Transverse colon (tissue), 4 donors: ENCODE data around the gene SFMBT1. TPM values are rescaled to one million over a fixed set of nuclear protein-coding genes. Genes with fewer than 3 reads are reported as not detected.

ENCODE experiments used
- DNase-seq: peaks from one replicate; pipeline ENCODE4 v3.0.0-alpha.2; 2019
- H3K27ac ChIP-seq, 4 donors: fragments of 200-600 bp; sonication (generic); 2 replicates each; pipeline ENCODE4 v1.5.1; 2016 to 2018; ENCODE audit warnings: inconsistent platforms in 4 of 4
- H3K27me3 ChIP-seq: fragments of 200-600 bp; sonication (generic); 2 replicates; pipeline ENCODE4 v1.5.1; 2017; ENCODE audit warnings: inconsistent platforms
- H3K36me3 ChIP-seq, 4 donors: fragments of 200-600 bp; sonication (generic); 2 replicates each; pipeline ENCODE4 v1.5.1; 2017 to 2019; ENCODE audit warnings: inconsistent platforms in 4 of 4
- H3K4me1 ChIP-seq, 4 donors: fragments of 200-600 bp; sonication (generic); 2 replicates each; pipeline ENCODE4 v1.5.1; 2017 to 2020; ENCODE audit warnings: inconsistent platforms in 4 of 4
- H3K4me3 ChIP-seq, 4 donors: fragments of 200-600 bp; sonication (generic); 1 replicate in 1 of 4; 2 replicates in 3 of 4; pipeline versions ENCODE4 v1.5.1 to v1.6.1; 2017 to 2019; ENCODE audit warnings: inconsistent platforms in 4 of 4
- H3K9me3 ChIP-seq, 2 donors: fragments of 200-600 bp; sonication (generic); 2 replicates each; pipeline ENCODE4 v1.5.1; 2017 to 2019; ENCODE audit warnings: inconsistent platforms in 2 of 2
- CTCF ChIP-seq, 5 experiments: fragments of 200-600 bp in 3 of 5; fragments of 450-650 bp in 2 of 5; sonication (generic) in 3 of 5; IDR thresholded peaks; 1 replicate in 2 of 5; 2 replicates in 3 of 5; pipeline ENCODE4 v1.5.1; 2016 to 2017; ENCODE audit warnings: antibody characterized with exemption in 5 of 5, inconsistent platforms in 3 of 5, mild to moderate bottlenecking in 2 of 5, moderate library complexity in 1 of 5
- EP300 ChIP-seq: sonication (generic); formaldehyde crosslinking; IDR thresholded peaks from one replicate; pipeline ENCODE4 v1.6.1; 2017; ENCODE audit warnings: antibody characterized with exemption, low read depth
- POLR2A ChIP-seq: fragments of 450-650 bp; IDR thresholded peaks from one replicate; pipeline ENCODE4 v1.6.1; 2016; ENCODE audit warnings: antibody characterized with exemption, mild to moderate bottlenecking, moderate library complexity
- POLR2AphosphoS5 ChIP-seq, 3 donors: sonication (generic); formaldehyde crosslinking; IDR thresholded peaks; one replicate each; pipeline ENCODE4 v1.6.1; 2016; ENCODE audit warnings: antibody characterized with exemption in 3 of 3
- WGBS, 2 donors: methylation state at CpG; one replicate each; pipeline ENCODE4 v1.1.5; 2018; ENCODE audit warnings: low coverage in 1 of 2; 5-methylcytosine and 5-hydroxymethylcytosine counted together
- in situ Hi-C, 4 donors: fragments of 200-750 bp; cut with MboI; loops; one replicate each; pipeline versions ENCODE4 v1.15.0 to v1.15.1; 2017; ENCODE audit warnings: low sequenced_read_pairs in 3 of 4, low pct_ligation_motif_present in 1 of 4, low pct_unique_long_range_greater_than_20kb in 1 of 4
- intact Hi-C: fragments of 100-400 bp; cut with DNase I; formaldehyde crosslinking; loops from one replicate; pipeline ENCODE4 v1.15.1; 2023; ENCODE audit warnings: low total_unique reads
- total RNA-seq, 4 donors: library from RNA; depleted of rRNA; stranded (reverse); fragments of >200 nt; gene quantifications; one replicate each; pipeline ENCODE4 v1.1.0, GENCODE V29; 2016

The SFMBT1 gene
- total RNA-seq, 4 donors from 2014 or later, result 1.9 to 33.0 (median 18.1) TPM

- WGBS, 2 donors, result 81 to 97% methylated on average over 3 to 6 of the region's 6 CpGs
- H3K27ac ChIP-seq, result no peak overlapping the region
- no peaks in the 10 kb centered on the region for H3K9me3 ChIP-seq
- DNase-seq, result no peak
- no peak overlapping the region for H3K4me3 ChIP-seq
- H3K27me3 ChIP-seq, result no peaks in the 10 kb centered on the region
- H3K4me1 ChIP-seq, result no peaks in the 10 kb centered on the region
- intact Hi-C loops (no loop called here), in situ Hi-C loops (loop anchor here in 1 of 4 donors (25.0 kb wide), 1 partner anchor 252 kb away; the partner anchor contains the start of genes ITIH4 and MUSTN1)
- no peak for TF ChIP-seq POLR2A
- TF ChIP-seq CTCF (IDR thresholded peaks at IDR 0.05), result no peak
- peaks cover 0 to 15% (median 6%) of the 10 kb centered on the region in 4 donors for H3K36me3 ChIP-seq
Observed at GRCh38 chr3:53089511-53089910, 43.6 kb upstream of the SFMBT1 start.

DNA sequence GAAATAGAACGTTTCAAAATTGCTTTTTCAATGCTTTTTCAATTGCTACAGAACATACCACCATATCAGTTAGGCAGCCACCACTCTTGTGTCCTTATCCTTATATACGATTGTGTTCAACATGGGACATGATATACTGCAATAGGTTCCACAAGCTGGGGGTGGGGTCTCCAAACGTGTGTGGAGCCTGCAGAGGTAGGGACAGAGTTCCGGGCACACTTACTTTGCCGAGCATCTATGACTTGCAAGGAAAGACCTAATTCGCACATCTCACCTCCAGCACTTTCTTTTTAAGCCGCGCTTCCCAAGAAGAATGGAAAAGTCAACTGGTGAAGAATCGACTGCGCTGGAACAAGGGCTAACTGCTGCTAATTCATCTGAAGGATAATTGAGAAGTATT is 39.6 kb upstream of the SFMBT1 start:
- in situ Hi-C loops (loop anchor here in 1 of 4 donors (25.0 kb wide), 1 partner anchor 248 kb away; the partner anchor contains the start of genes ITIH4 and MUSTN1), intact Hi-C loops (no loop called here)
- no peaks in the 10 kb centered on the region for H3K9me3 ChIP-seq
- H3K36me3 ChIP-seq, result no peaks in the 10 kb centered on the region
- WGBS, 2 donors, result 89 to 94% methylated on average over 6 to 10 of the region's 10 CpGs
- H3K4me1 ChIP-seq, result no peaks in the 10 kb centered on the region
- no peak for DNase-seq
- no peak overlapping the region for H3K27ac ChIP-seq
- H3K27me3 ChIP-seq, result no peaks in the 10 kb centered on the region
- TF ChIP-seq EP300 (no peak), POLR2AphosphoS5 (IDR thresholded peaks at IDR 0.05) (no peak), POLR2A (no peak), CTCF (IDR thresholded peaks at IDR 0.05) (no peak)
- H3K4me3 ChIP-seq, result no peak overlapping the region

GRCh38 chr3:53084310-53085001 is 38.6 kb upstream of the SFMBT1 start:
- WGBS, 2 donors, result 77% methylated on average over 12 of the region's 12 CpGs; no CpG with 5 or more reads in 1 of the 2 donors
- no peaks in the 10 kb centered on the region for H3K36me3 ChIP-seq
- intact Hi-C loops (no loop called here), in situ Hi-C loops (loop anchor here in 1 of 4 donors (25.0 kb wide), 1 partner anchor 247 kb away; the partner anchor contains the start of genes ITIH4 and MUSTN1)
- no peak for TF ChIP-seq EP300
- TF ChIP-seq POLR2AphosphoS5 (IDR thresholded peaks at IDR 0.05), result no peak
- TF ChIP-seq POLR2A, result no peak
- no peak for TF ChIP-seq CTCF (IDR thresholded peaks at IDR 0.05)
- no peaks in the 10 kb centered on the region for H3K27me3 ChIP-seq
- no peaks in the 10 kb centered on the region for H3K9me3 ChIP-seq
- H3K4me1 ChIP-seq, result no peaks in the 10 kb centered on the region
- no peak for DNase-seq
- H3K27ac ChIP-seq, result no peak overlapping the region
- no peak overlapping the region for H3K4me3 ChIP-seq

GRCh38 chr3:53083949-53084309 is 38.1 kb upstream of the SFMBT1 start:
- no peaks in the 10 kb centered on the region for H3K36me3 ChIP-seq
- H3K9me3 ChIP-seq, result no peaks in the 10 kb centered on the region
- no peak overlapping the region for H3K27ac ChIP-seq
- H3K27me3 ChIP-seq, result no peaks in the 10 kb centered on the region
- 63 to 83% methylated on average over 1 to 3 of the region's 3 CpGs for WGBS, 2 donors
- in situ Hi-C loops (loop anchor here in 1 of 4 donors (25.0 kb wide), 1 partner anchor 247 kb away; the partner anchor contains the start of genes ITIH4 and MUSTN1), intact Hi-C loops (no loop called here)
- H3K4me3 ChIP-seq, result no peak overlapping the region
- H3K4me1 ChIP-seq, result no peaks in the 10 kb centered on the region
- TF ChIP-seq POLR2A (no peak), POLR2AphosphoS5 (IDR thresholded peaks at IDR 0.05) (no peak), CTCF (IDR thresholded peaks at IDR 0.05) (no peak), EP300 (no peak)
- no peak for DNase-seq
